Measurements from ENCODE around the gene ZFAND3.

DNA sequence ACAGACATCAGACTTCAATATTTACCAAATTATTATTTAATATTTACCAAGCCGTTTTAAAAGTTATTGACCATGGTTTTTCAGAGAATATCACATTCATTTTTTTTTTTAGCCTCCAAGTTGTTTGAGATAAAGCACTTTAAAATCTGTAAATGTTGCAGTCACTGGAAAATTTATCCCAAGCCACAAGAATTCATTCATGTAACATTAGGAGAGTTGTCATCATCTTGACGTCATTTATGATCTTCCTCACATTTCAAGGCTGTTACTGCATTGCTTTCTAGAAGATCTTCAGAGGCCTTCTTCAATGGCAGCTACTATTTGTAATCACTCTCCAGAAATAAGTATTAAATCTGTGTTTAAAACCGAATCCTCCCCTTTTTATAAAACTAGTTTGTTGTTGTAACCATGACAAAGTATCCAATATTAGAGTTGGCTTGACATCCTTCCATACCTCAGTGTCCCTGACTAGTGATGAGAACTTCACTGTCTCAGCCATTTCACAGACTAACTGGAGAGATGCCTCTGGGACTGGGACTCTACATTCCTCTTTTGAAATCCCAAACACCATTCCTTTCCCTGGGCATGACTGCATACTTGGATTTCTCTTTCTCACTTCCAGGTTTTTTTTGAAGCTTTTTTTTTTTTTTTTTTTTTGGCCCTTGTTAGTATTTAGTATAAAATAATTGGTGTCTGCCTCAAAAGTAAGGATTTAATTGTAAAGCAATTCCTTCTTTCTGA, 100.1 kb downstream of the ZFAND3 start:
- no peak for TF ChIP-seq CTCF (conservative IDR thresholded peaks at IDR 0.05; ENCODE audit: low read depth, low read length)
- no peak for TF ChIP-seq EZH2phosphoT487 (IDR thresholded peaks at IDR 0.05; ENCODE audit: borderline replicate concordance, low read length)

Measured in PC-3 (cell line).